Gastrocnemius medialis (tissue), 4 donors: ENCODE measurements around the gene KCNIP4. TPM values are rescaled to one million over a fixed set of nuclear protein-coding genes. Genes with fewer than 3 reads are reported as not detected.

ENCODE experiments used
- ATAC-seq, 2 donors: fragments of 150-250 bp; one replicate each; pipeline ENCODE4 v1.9.1; 2016
- DNase-seq, 2 donors: peaks; one replicate each; pipeline ENCODE4 v3.0.0-alpha.2; 2019
- H3K27ac ChIP-seq, 4 donors: fragments of 200-600 bp; sonication (generic); 1 replicate in 1 of 4; 2 replicates in 3 of 4; pipeline ENCODE4 v1.5.1; 2016 to 2018; ENCODE audit warnings: mild to moderate bottlenecking in 2 of 4, moderate library complexity in 1 of 4
- H3K27me3 ChIP-seq, 3 donors: fragments of 200-600 bp; sonication (generic) in 2 of 3; 1 replicate in 1 of 3; 2 replicates in 2 of 3; pipeline versions ENCODE4 v1.5.1 to v1.6.0; 2016 to 2019; ENCODE audit warnings: mild to moderate bottlenecking in 1 of 3, moderate library complexity in 1 of 3
- H3K36me3 ChIP-seq, 2 donors: fragments of 200-600 bp; sonication (generic) in 1 of 2; one replicate each; pipeline ENCODE4 v1.5.1; 2017 to 2018
- H3K4me1 ChIP-seq, 2 donors: fragments of 200-600 bp; sonication (generic) in 1 of 2; one replicate each; pipeline ENCODE4 v1.5.1; 2016 to 2017; ENCODE audit warnings: mild to moderate bottlenecking in 2 of 2
- H3K4me3 ChIP-seq, 4 donors: fragments of 200-600 bp; sonication (generic) in 3 of 4; 1 replicate in 1 of 4; 2 replicates in 3 of 4; pipeline ENCODE4 v1.5.1; 2016 to 2019; ENCODE audit warnings: mild to moderate bottlenecking in 2 of 4
- H3K9me3 ChIP-seq, 3 donors: fragments of 200-600 bp; sonication (generic) in 2 of 3; 1 replicate in 1 of 3; 2 replicates in 2 of 3; pipeline ENCODE4 v1.5.1; 2016 to 2019
- CTCF ChIP-seq, 5 experiments: fragments of 450-650 bp in 3 of 5; fragments of 200-600 bp in 2 of 5; sonication (generic) in 2 of 5; IDR thresholded peaks in 4 of 5; conservative IDR thresholded peaks in 1 of 5; 1 replicate in 4 of 5; 2 replicates in 1 of 5; pipeline ENCODE4 v1.5.1; 2016 to 2019; ENCODE audit warnings: antibody characterized with exemption in 5 of 5, mild to moderate bottlenecking in 3 of 5, moderate library complexity in 3 of 5
- POLR2A ChIP-seq, 2 donors: fragments of 450-650 bp; IDR thresholded peaks; one replicate each; pipeline ENCODE4 v1.6.1; 2017; ENCODE audit warnings: antibody characterized with exemption in 2 of 2, mild to moderate bottlenecking in 2 of 2, moderate library complexity in 2 of 2
- in situ Hi-C, 4 donors: fragments of 200-750 bp; cut with MboI; loops; one replicate each; pipeline versions ENCODE4 v1.15.0 to v1.8.0; 2017; ENCODE audit warnings: low sequenced_read_pairs in 4 of 4
- intact Hi-C: fragments of 100-400 bp; cut with DNase I; formaldehyde crosslinking; loops from one replicate; pipeline ENCODE4 v1.15.1; 2023; ENCODE audit warnings: low total_unique reads
- total RNA-seq, 4 donors: library from RNA; depleted of rRNA; stranded (reverse); fragments of >200 nt; gene quantifications; one replicate each; pipeline versions ENCODE4 v1.1.0 to v1.2.3, GENCODE V29; 2016

The KCNIP4 gene
- total RNA-seq, 4 donors from 2014 or later: not detected

- Histone ChIP-seq H3K4me3 (no peak overlapping the region), H3K9me3 (no peaks in the 10 kb centered on the region), H3K36me3 (no peaks in the 10 kb centered on the region), H3K27ac (no peak overlapping the region), H3K4me1 (no peaks in the 10 kb centered on the region), H3K27me3 (no peaks in the 10 kb centered on the region)
- intact Hi-C loops: no loop called here
- ATAC-seq: no peak
- TF ChIP-seq POLR2A (IDR thresholded peaks at IDR 0.05) (no peak), CTCF (IDR thresholded peaks at IDR 0.05 in 4 of 5, conservative IDR thresholded peaks at IDR 0.05 in 1 of 5) (no peak)
- no peak for DNase-seq
- in situ Hi-C loops: no loop called here
Measured at GRCh38 chr4:21469438-21470300, 478.9 kb downstream of the KCNIP4 start.

GRCh38 chr4:21467551-21467950, 481.0 kb downstream of the KCNIP4 start:
- no peaks in the 10 kb centered on the region for H3K27me3 ChIP-seq
- no peaks in the 10 kb centered on the region for H3K4me1 ChIP-seq
- TF ChIP-seq CTCF (IDR thresholded peaks at IDR 0.05 in 4 of 5, conservative IDR thresholded peaks at IDR 0.05 in 1 of 5): no peak
- no peak for TF ChIP-seq POLR2A (IDR thresholded peaks at IDR 0.05)
- H3K27ac ChIP-seq: no peak overlapping the region
- DNase-seq (no peak), ATAC-seq (no peak)
- H3K4me3 ChIP-seq: no peak overlapping the region
- in situ Hi-C loops: no loop called here
- H3K9me3 ChIP-seq: no peaks in the 10 kb centered on the region
- no peaks in the 10 kb centered on the region for H3K36me3 ChIP-seq
- intact Hi-C loops: no loop called here

GRCh38 chr4:21457086-21457840, 491.3 kb downstream of the KCNIP4 start:
- DNase-seq (no peak), ATAC-seq (no peak)
- in situ Hi-C loops (no loop called here), intact Hi-C loops (no loop called here)
- Histone ChIP-seq H3K9me3 (no peaks in the 10 kb centered on the region), H3K27me3 (no peaks in the 10 kb centered on the region), H3K4me3 (no peak overlapping the region), H3K4me1 (no peaks in the 10 kb centered on the region), H3K36me3 (no peaks in the 10 kb centered on the region), H3K27ac (no peak overlapping the region)
- TF ChIP-seq CTCF (IDR thresholded peaks at IDR 0.05 in 4 of 5, conservative IDR thresholded peaks at IDR 0.05 in 1 of 5): no peak
- TF ChIP-seq POLR2A (IDR thresholded peaks at IDR 0.05): no peak

- TF ChIP-seq POLR2A (IDR thresholded peaks at IDR 0.05) (no peak), CTCF (IDR thresholded peaks at IDR 0.05 in 4 of 5, conservative IDR thresholded peaks at IDR 0.05 in 1 of 5) (no peak)
- intact Hi-C loops (no loop called here), in situ Hi-C loops (no loop called here)
- ATAC-seq (no peak), DNase-seq (no peak)
- H3K9me3 ChIP-seq: no peaks in the 10 kb centered on the region
- no peaks in the 10 kb centered on the region for H3K36me3 ChIP-seq
- no peak overlapping the region for H3K4me3 ChIP-seq
- H3K4me1 ChIP-seq: no peaks in the 10 kb centered on the region
- no peak overlapping the region for H3K27ac ChIP-seq
- H3K27me3 ChIP-seq: no peaks in the 10 kb centered on the region
Measured at GRCh38 chr4:21454831-21455230, 493.7 kb downstream of the KCNIP4 start.
